NCI-H1694 (cell line): ENCODE results near the gene ITPK1.

Experiments used
- DNase-seq: peaks from one replicate; lab custom pipeline; 2025; lab: John Stamatoyannopoulos, UW

Gene ITPK1

DNA sequence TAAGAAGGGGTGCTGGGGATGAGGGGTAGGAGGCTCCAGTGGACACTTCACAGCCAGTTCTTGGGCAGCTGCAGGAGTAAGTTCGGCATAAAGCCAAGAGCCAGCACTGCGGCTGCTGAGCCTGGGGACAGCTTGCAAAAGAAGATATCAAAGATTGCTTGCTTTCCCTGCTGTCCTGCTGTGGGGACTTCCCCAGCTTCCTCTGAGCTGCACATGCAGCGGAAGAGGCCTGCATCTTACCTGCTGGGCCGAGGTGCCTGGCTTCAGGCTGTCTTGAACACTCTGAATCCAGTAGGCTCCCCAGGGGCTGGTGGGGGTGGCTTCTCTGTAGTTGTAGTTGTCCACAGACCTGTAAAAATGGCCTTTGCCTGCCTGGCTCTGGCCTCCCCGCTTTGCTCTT is 191.5 kb downstream of the ITPK1 start:
- no peak for DNase-seq

DNA sequence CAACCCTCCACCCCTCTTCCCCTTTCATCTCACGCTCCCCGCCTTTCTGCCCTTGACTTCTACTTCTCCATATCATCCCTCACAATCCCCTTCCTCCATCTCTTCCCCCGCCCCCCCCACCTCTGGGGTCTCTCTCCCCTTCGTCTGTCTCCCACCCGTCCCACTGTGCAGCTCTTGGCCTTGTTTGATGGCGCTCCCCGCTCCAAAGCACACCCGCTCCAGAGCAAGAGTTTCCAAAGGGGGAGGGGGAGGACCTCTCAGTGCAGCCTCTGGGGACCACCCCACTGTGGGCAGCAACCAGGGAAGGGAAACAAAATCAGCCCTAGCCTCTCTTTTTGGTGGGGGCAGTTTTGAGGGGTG is 192.0 kb downstream of the ITPK1 start:
- no peak for DNase-seq

DNA sequence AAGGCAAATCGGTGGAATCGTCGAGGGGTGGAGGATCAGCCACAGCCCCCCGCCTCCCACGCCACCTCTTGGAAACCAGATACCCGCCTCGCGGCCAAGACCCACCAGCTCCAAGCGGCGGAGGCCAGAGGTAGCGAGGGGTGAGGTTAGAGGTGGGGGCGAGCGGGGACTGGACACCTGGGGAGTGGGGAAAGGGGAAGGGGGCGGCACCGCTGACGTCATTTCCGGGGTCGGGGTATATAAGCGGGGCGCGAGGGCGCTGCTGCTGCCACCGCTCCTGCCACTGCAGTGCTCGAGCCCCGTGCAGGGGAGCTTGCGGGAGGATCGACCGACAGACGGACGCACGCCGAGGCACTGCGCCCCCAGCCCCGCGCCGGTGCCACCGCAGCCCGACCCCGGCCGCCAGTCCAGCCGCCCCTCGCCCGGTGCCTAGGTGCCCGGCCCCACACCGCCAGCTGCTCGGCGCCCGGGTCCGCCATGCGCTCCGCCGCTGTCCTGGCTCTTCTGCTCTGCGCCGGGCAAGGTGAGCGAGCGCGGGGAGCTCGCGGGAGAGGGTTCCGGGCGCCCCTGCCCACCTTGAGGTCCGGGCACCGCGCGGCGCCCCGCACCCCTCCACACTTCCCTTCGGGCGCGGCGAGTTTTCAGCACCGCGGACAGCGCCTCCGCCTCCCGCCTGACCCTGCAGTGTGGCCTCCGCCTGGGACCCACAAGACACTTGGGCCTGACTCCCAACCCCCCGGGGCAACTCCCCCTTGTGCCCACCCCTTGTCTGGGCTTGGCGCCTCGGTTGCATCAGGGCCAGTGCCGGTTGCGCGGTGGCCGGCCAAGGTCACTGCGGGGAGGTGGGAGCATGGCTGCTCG is 192.6 kb downstream of the ITPK1 start, which contains the start of gene CHGA:
Gene CHGA (plus strand): TSS at position 268 of the 861 bp plus-strand sequence. CDS start 210 bp downstream, at position 478.
- DNase-seq = peak; percentile 69

DNA sequence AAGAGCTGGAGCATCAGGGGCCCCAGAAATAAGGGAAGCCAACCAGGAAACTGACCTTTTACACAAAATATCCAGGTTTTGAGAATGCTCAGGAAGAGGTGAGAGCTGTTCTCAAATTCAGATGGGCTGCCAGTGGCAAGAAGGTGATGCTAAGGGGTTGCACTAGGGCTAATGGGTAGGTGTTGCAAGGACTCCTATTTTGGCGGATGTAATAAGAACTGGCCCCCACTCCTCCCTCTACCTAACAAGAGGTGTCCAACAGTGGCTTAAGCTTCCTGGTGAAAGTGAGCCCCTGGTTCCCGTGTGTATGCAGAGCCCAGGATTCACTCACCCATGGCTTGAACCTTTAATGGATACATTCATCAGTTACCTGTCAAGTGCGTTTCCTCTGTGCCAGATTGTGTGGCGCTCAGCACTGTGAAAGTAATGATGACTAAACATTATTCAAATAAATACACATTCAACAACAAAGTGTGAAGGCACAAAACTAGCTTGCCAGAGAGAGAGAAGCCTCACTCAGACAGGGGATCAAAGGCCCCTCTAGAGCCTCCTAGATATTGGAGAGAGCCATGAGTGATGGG is 193.5 kb downstream of the ITPK1 start:
- DNase-seq = peak; percentile 51

DNA sequence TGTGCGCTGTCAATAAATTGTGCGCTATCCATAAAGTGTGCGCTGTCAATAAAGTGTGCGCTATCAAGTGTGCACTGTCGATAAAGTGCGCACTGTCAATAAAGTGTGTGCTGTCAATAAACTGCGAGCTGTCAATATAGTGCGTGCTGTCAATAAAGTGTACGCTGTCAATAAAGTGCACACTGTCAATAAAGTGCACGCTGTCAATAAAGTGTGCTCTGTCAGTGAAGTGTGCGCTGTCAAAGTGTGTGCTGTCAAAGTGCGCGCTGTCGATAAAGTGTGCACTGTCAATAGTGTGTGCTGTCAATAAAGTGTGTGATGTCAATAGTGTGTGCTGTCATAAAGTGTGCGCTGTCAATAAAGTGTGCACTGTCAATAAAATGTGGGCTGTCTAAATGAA is 195.7 kb downstream of the ITPK1 start:
- no peak for DNase-seq

DNA sequence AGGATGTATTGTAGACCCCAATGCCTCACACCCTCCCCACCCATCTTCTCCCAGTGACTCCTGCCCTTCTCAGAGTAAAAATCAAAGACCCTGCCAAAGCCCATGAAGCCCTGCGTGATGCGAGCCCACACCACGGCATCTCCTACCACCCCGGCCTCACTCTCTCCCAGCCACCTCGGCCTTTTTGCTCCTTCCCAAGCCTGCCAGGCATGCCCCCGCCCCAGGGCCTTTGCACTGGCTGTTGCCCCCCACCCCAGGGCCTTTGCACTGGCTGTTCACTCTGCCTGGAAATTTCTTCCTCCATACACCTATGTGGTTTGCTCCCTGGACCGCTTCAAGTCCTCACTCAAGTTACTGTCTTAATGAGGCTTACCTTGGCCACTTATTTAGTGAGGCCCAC is 197.8 kb downstream of the ITPK1 start:
- DNase-seq = no peak

DNA sequence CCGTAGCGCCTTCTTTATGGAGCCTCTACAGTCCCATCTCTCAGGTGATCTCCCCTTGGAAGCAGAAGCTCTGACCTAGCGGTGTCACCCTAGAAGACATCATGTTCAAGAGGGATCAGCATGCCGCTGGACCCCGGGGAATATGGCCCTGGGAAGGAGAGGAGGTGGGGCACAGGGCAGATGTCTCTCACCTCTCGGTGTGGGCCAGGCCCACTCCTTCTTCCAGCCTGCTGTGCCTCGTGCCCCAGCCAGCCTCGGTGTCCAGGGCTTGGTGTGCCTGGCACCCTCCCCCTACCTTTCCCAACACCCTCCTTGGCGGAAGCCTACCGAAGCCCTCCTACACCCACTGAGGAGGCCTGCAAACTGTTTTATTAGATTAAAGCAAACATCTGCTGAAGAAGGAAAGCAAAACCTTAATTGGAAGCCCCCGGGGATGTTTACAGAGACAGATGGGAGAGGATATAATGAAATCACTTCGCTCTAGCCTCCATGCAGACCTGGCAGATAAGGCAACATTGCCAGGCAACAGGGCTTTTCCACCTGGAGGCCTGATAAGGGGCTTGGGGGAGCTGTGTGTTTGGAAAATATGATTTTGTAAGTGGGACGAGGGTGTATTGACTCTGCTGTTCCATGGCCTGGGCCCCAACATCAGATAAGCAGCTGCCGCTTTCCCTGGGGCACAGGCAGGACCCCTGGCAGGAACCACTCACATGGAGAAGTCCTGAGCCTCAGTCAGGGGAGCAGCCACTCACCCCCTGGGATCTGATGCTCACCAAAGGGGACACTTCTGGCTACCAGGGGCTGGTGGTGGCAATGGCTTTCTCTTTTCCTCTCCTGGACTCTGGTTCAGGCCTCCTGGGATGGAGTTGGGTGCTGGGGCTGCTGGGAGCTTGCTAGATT is 198.4 kb downstream of the ITPK1 start:
- peak; percentile 95 for DNase-seq

DNA sequence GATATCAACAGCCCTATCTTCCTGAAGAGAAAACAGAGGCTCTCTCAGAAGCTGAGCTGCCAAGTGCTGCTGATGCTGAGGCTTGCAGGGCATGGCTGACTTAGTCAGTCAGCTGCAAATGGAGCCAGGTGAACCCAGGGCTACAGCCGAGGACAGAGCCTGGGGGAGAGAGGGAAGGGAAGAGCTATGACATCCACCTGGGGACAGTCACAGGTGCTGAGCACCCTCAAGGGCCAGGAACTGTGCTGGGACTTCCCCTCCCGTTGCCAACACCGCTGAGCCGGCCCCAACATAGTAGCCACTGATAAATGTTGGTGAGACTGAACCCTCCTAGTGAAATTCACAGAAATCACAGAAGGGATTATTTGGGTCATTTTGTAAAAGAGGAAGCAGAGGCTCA is 199.5 kb downstream of the ITPK1 start:
- no peak for DNase-seq

DNA sequence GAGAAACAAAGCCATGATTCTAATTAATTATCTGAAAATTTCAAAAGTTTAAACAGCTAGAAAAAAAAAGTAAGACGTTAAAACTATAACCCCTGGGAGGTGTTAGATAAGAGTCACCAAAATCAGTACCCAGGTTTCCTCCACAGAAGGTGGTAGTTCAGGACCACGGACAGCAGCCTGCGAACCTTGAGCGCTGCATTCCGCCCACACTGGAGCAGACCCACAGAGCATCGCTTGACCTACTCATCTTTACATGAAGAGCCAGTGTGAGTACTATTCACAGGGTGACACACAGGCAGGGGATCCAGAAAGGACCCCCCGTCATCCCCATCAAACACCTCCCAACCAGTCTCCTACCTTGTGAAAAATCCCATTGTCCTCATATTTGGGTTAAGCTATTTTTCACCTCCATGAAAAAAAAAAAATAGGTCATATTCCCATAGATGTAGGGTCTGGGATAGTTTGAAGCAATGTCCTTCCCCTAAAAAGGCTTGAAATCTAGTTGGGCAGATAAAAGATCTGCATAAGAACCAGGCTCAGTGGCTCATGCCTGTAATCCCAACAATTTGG is 201.6 kb downstream of the ITPK1 start:
- DNase-seq = no peak

DNA sequence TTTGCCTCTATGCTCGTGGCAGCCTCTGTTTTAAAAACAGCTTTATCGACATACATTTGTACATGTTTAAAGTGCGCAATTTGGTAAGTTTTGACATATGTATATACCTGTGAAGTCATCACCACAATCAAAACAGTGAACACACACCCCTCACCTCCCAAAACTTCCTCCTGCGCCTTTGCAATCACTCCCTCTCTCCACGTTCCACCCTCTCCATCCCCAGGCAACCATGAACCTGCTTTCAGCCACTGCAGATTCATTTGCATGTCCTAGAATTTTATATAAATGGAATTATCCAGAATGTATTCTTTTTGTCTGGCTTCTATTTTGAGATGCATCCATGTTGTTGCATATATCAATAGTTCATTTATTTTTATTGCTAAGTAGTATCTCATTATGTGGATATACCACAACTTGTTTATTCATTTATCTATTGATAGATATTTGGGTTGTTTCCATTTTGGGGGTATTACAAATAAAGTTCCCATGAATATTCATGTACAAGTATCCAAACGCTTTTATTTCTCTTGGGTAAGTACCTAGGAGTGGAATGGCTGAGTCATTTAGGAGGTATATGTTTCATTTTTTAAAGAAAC is 208.3 kb downstream of the ITPK1 start:
- DNase-seq = no peak

DNA sequence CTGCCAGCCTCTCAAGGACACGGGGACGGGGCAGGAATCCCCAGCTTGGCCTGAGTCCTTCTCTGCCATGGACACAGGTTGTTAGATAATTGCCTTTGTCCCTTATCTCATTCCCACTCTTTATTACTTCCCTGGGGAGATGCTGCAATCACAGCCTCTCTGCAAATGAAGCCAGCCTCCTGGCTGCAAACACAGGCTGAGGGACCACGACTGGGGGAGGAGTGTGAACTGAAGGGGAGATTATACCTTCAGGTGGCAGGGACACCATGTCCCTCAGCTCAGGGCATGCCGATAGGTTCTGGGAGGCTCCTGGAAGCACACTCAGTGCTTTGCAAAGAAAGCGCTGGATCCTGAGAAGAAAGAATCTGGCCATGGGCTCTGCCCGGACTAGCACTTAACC is 208.9 kb downstream of the ITPK1 start:
- DNase-seq = no peak

DNA sequence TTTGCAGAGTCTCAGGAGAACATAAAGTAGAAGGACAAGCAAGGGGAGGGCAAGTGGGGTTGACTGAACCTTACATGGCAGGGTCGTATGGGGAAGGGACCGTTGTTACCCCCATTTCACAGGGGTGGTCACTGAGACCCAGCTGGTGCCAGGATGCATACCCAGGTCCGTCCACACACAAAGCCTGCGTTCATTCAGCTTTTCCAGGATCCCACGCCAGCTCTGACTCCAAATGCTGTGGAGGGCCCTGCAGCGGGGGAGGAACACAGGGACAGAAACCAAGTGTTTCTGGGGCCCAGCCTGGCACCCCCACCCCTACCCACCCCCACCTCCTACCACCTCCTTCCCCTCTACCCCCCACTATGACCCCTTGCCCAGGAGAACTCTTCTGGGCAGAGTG is 209.3 kb downstream of the ITPK1 start:
- DNase-seq = no peak

DNA sequence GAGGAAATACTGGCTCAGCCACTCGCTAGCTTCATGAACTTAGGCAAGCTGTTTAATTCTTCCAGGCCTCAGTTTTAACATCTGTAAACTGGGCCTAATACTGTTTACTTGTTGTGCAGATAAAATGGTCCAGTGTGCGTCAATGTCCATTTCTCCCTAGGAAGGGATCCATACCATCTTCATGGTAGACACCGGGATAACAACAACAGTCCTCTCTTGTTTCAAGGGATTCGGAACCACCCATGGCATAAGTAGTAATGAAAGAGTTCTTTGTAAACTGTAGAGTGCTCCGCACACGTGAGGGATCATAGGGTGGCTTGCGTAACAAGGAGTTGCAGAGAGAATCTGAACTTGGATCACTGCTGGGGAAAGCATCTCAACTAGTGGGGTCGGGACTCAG is 210.1 kb downstream of the ITPK1 start:
- DNase-seq = no peak

DNA sequence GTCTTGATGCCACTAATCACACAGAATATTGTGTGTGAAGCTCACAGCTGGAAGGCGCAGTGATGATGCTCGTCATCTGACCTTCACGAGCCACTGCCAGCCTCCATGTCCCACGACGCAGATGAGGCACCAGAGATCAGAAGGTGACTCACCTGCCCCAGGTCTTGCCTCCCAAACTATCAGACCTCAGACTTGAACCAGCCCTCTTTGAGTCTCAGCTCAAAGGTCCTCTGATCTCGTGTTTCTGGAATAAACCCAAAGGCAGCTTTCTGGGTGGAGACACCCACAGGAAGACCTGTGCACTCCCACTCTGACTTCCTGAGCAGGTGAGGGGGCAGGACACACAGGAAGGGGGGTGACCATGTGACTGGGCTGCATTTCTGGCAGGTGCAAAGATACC is 212.4 kb downstream of the ITPK1 start:
- DNase-seq = no peak

DNA sequence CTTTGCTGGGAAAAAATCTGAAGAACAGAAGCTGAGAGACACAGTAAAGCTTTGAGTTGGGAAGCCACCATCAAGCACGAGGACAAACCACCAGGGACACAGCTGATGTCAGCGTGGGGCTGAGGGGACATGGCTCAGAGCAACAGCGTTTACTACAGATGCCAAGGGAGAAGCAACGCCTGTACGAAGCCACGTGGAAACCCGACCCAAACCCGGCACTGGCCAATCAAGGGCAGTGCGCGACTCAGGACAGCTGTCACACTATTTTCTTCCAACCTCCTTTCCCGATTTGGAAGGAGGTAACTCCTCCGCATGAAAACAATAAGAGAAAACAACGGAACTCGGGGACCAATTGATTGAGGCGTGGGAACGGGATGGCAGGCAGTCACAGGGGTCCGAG is 213.0 kb downstream of the ITPK1 start:
- DNase-seq = no peak

DNA sequence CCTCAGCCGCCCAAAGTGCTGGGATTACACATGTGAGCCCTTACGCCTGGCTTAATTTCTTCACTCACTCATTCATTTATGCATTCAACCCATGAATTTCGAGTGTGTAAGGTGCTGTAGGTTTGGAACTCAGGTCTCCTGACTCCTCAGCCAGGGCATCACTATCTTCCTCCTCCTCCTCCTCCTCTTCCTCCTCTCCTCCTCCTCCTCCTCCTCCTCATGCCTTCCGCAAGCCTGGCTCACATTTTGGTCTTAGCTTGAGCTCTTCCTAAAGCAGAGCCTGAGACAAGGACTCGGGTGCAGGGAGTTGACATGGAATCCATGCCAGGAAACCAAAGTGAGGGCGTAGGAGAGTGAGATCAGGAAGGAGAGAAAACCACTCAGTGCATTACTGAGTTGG is 213.5 kb downstream of the ITPK1 start:
- DNase-seq = no peak

DNA sequence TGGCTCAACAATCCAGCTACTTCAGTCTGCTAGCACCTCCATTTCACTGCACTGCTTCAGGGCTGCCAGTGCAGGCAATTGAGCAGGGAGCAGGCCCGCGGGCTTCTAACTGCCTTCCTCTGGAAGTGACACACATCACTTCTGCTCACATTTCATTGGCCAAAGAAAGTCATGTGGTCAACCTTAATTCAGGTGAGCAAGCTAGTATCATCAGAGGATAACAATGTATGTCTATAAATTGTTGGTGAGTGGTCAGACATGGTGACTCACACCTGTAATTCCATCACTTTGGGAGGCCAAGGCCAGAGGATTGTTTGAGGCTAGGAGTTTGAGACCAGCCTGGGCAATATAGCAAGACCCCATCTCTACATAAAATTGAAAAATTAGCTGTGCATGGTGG is 215.1 kb downstream of the ITPK1 start:
- DNase-seq = no peak

DNA sequence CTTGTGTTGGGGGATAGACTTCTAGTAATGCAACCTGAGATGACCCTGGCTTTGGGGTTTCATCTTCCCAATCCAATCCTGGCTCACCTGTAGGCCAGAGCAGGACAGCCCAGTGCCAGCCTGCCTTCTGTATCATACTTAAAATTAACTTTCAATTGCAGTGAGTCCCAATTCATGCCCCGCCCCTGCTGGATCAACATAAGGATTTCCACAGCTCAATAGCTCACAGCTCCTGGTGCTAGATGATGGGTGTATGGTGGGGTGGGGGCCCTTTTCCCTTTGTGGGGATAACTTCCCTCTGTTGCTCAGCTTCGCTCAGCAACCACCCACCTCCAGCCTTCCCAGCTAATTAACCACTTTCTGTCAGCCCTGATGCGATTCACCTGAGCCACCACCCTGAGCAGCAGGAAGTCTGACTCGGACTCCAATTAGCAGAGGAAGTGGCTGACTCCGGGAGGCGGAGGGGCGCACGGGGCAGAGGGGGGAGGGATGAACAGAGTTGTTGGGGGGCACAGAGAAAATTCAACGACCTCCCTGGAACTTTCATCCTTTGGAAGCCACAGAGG is 217.1 kb downstream of the ITPK1 start:
- DNase-seq = no peak

DNA sequence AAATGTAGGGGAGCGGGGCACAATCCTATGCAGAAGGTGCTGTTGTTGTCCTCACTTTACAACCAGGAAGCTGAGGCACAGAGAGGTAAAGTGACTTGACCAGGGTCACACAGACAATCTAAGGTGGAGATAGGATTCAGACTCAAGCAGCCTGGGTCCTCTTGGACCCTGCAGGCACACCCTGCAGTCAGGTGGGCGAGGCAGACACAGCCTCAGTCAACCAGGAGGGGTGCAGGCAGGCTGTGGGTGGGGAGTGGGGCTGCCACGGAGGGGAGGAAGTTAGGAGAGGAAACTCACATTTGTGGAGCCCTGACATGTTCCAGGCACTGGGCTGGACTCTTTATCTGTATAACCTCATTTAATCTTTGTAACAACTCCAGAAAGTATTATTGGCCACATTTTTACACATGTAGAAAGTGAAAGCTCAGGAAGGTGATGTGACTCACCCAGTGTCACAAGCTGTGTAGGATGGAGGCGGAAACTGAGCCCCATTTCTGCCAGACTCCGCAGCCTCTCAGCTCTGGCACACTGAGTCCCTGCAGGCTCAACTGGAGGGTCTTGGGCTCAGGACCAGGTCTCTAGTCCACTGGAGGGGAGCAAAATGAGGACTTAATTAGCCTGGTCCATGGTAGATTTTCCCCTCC is 217.7 kb downstream of the ITPK1 start:
- no peak for DNase-seq

DNA sequence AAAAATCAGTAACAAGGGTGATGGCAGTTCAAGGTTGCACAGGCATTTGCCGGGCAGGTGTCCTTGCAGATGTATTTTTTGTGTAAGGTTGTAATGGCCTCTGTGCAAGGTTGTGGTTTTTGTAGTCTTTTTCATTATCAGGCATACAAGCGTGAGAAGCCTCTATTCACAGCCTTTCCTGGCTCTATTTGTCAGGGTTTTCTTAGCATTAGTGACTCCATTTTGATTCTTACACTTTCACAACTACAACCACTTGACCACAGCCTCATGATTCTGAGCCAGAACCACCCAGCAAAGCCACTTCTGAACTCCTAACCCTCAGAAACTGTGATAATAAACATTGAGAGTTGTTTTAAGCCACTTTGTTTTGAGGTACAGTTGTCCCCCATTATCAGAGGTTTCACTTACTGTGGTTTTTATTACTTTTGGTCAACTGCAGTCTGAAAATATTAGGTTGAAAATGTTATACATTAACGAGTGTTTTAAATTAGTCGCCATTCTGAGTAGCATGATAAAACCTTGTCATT is 220.3 kb downstream of the ITPK1 start:
- DNase-seq = no peak

DNA sequence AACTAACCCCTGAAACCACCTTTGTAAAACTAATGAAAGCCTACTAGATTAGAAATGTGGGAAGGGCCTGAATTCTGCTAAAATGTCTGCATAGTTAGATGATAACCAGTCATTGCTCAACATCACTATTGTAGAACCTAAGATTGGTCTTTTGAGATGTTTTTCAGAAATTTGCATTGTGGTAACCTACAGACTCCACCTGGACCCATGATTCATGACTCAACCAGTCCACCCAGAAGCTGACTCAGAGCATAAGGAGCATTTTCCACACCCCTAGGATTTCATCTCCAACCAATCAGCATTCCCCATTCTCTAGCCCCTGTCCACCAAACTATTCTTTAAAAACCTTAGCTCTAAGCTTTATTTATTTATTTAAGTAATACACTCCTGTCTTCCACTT is 223.1 kb downstream of the ITPK1 start:
- no peak for DNase-seq
